Activated T-cell treated with anti-CD3 and anti-CD28 coated beads, Interleukin-2, amount 50 U/mL, for 72 hours (primary cell): Measurements from ENCODE around the gene NPHP4. TPM values are rescaled to one million over a fixed set of nuclear protein-coding genes. Genes with fewer than 3 reads are reported as not detected.

Source experiments
- ATAC-seq, 2 donors: fragments of 150-1000 bp; cut with Tn5 transposase; replicated peaks in 1 of 2; 2 replicates each; pipeline ENCODE4 v1.10.0; 2021; ENCODE audit warnings: moderate library complexity in 2 of 2, mild to moderate bottlenecking in 1 of 2
- DNase-seq, 2 donors: peaks; one replicate each; pipeline ENCODE4 v3.0.0; 2021 to 2022; ENCODE audit warnings: mixed read lengths in 1 of 2
- H3K27ac Mint-ChIP-seq: one replicate; pipeline ENCODE4 v1.8.0; 2022; ENCODE audit warnings: mild to moderate bottlenecking, moderate library complexity, mixed read lengths
- H3K27me3 Mint-ChIP-seq: one replicate; pipeline ENCODE4 v1.8.0; 2022; ENCODE audit warnings: low read depth, mixed read lengths
- H3K36me3 Mint-ChIP-seq, 2 donors: one replicate each; pipeline ENCODE4 v1.8.0; 2022; ENCODE audit warnings: mixed read lengths in 2 of 2, mild to moderate bottlenecking in 1 of 2; ENCODE audit not compliant: insufficient read depth in 2 of 2
- H3K4me1 Mint-ChIP-seq: one replicate; pipeline ENCODE4 v1.8.0; 2022; ENCODE audit warnings: low read depth, mixed read lengths
- H3K4me3 Mint-ChIP-seq, 2 donors: one replicate each; pipeline ENCODE4 v1.8.0; 2022; ENCODE audit warnings: mild to moderate bottlenecking in 2 of 2, mixed read lengths in 2 of 2, moderate library complexity in 2 of 2
- H3K9me3 Mint-ChIP-seq, 2 donors: one replicate each; pipeline ENCODE4 v1.8.0; 2022; ENCODE audit warnings: mixed read lengths in 2 of 2
- total RNA-seq, 2 donors: library from RNA; stranded (reverse); gene quantifications; one replicate each; pipeline ENCODE4 v1.2.3, GENCODE V29; 2022

Gene NPHP4
- total RNA-seq, 2 donors from 2014 or later, result 12.3 to 14.5 TPM

- no peak overlapping the region for H3K27ac Mint-ChIP-seq
- DNase-seq (no peak), ATAC-seq (no peak)
- H3K4me3 Mint-ChIP-seq, result no peak overlapping the region
- peaks cover 0 to 2% of the 10 kb centered on the region in 2 donors for H3K36me3 Mint-ChIP-seq
- no peaks in the 10 kb centered on the region for H3K4me1 Mint-ChIP-seq
- no peaks in the 10 kb centered on the region for H3K9me3 Mint-ChIP-seq
- H3K27me3 Mint-ChIP-seq, result no peaks in the 10 kb centered on the region
Measured at GRCh38 chr1:5985250-5985649, 7.0 kb downstream of the NPHP4 start.

- no peaks in the 10 kb centered on the region for H3K9me3 Mint-ChIP-seq
- no peak overlapping the region for H3K4me3 Mint-ChIP-seq
- DNase-seq, result no peak
- H3K27ac Mint-ChIP-seq, result no peak overlapping the region
- ATAC-seq, result no peak
- no peaks in the 10 kb centered on the region for H3K27me3 Mint-ChIP-seq
- peaks cover 0 to 2% of the 10 kb centered on the region in 2 donors for H3K36me3 Mint-ChIP-seq
- H3K4me1 Mint-ChIP-seq, result no peaks in the 10 kb centered on the region
Measured at GRCh38 chr1:5983361-5984103, 8.7 kb downstream of the NPHP4 start.

- Mint-ChIP-seq H3K4me3 (no peak overlapping the region), H3K27me3 (no peaks in the 10 kb centered on the region), H3K27ac (no peak overlapping the region), H3K4me1 (no peaks in the 10 kb centered on the region), H3K9me3 (no peaks in the 10 kb centered on the region), H3K36me3 (peaks cover 0 to 2% of the 10 kb centered on the region in 2 donors)
- ATAC-seq, result no peak
- DNase-seq, result no peak
Measured at GRCh38 chr1:5982868-5983267, 9.4 kb downstream of the NPHP4 start.

GRCh38 chr1:5982276-5982675 is 9.9 kb downstream of the NPHP4 start:
- no peaks in the 10 kb centered on the region for H3K27me3 Mint-ChIP-seq
- H3K27ac Mint-ChIP-seq, result no peak overlapping the region
- DNase-seq (no peak), ATAC-seq (no peak)
- H3K4me3 Mint-ChIP-seq, result no peak overlapping the region
- no peaks in the 10 kb centered on the region for H3K9me3 Mint-ChIP-seq
- no peaks in the 10 kb centered on the region for H3K4me1 Mint-ChIP-seq
- peaks cover 0 to 6% of the 10 kb centered on the region in 2 donors for H3K36me3 Mint-ChIP-seq

- H3K36me3 Mint-ChIP-seq, result peaks cover 0 to 7% of the 10 kb centered on the region in 2 donors
- H3K4me3 Mint-ChIP-seq, result no peak overlapping the region
- H3K9me3 Mint-ChIP-seq, result no peaks in the 10 kb centered on the region
- no peak for DNase-seq
- no peak for ATAC-seq
- H3K4me1 Mint-ChIP-seq, result no peaks in the 10 kb centered on the region
- no peaks in the 10 kb centered on the region for H3K27me3 Mint-ChIP-seq
- no peak overlapping the region for H3K27ac Mint-ChIP-seq
Measured at GRCh38 chr1:5981009-5981380, 11.2 kb downstream of the NPHP4 start.

- no peak overlapping the region for H3K4me3 Mint-ChIP-seq
- no peaks in the 10 kb centered on the region for H3K27me3 Mint-ChIP-seq
- H3K9me3 Mint-ChIP-seq, result no peaks in the 10 kb centered on the region
- H3K27ac Mint-ChIP-seq, result no peak overlapping the region
- no peak for DNase-seq
- no peak for ATAC-seq
- H3K4me1 Mint-ChIP-seq, result no peaks in the 10 kb centered on the region
- peaks cover 0 to 7% of the 10 kb centered on the region in 2 donors for H3K36me3 Mint-ChIP-seq
Measured at GRCh38 chr1:5980314-5981008, 11.8 kb downstream of the NPHP4 start.

- ATAC-seq (no peak), DNase-seq (no peak)
- H3K27ac Mint-ChIP-seq, result no peak overlapping the region
- peaks cover 0 to 7% of the 10 kb centered on the region in 2 donors for H3K36me3 Mint-ChIP-seq
- H3K27me3 Mint-ChIP-seq, result no peaks in the 10 kb centered on the region
- H3K9me3 Mint-ChIP-seq, result no peaks in the 10 kb centered on the region
- no peaks in the 10 kb centered on the region for H3K4me1 Mint-ChIP-seq
- no peak overlapping the region for H3K4me3 Mint-ChIP-seq
Measured at GRCh38 chr1:5979536-5980313, 12.5 kb downstream of the NPHP4 start.

- H3K27ac Mint-ChIP-seq, result no peak overlapping the region
- peaks cover 0 to 5% of the 10 kb centered on the region in 2 donors for H3K36me3 Mint-ChIP-seq
- ATAC-seq, result no peak
- H3K27me3 Mint-ChIP-seq, result no peaks in the 10 kb centered on the region
- DNase-seq, result no peak
- H3K4me3 Mint-ChIP-seq, result no peak overlapping the region
- no peaks in the 10 kb centered on the region for H3K9me3 Mint-ChIP-seq
- H3K4me1 Mint-ChIP-seq, result no peaks in the 10 kb centered on the region
Measured at GRCh38 chr1:5978452-5978851, 13.8 kb downstream of the NPHP4 start.

GRCh38 chr1:5977494-5978444 is 14.5 kb downstream of the NPHP4 start:
- DNase-seq, result no peak
- Mint-ChIP-seq H3K9me3 (no peaks in the 10 kb centered on the region), H3K4me1 (no peaks in the 10 kb centered on the region), H3K36me3 (peaks cover 0 to 5% of the 10 kb centered on the region in 2 donors), H3K27ac (no peak overlapping the region), H3K4me3 (no peak overlapping the region), H3K27me3 (no peaks in the 10 kb centered on the region)
- no peak for ATAC-seq

- Mint-ChIP-seq H3K27ac (no peak overlapping the region), H3K36me3 (peaks cover 0 to 5% of the 10 kb centered on the region in 2 donors), H3K4me1 (no peaks in the 10 kb centered on the region), H3K27me3 (no peaks in the 10 kb centered on the region), H3K9me3 (no peaks in the 10 kb centered on the region), H3K4me3 (no peak overlapping the region)
- DNase-seq (no peak), ATAC-seq (no peak)
Measured at GRCh38 chr1:5976726-5977493, 15.3 kb downstream of the NPHP4 start.

- Mint-ChIP-seq H3K4me3 (no peak overlapping the region), H3K27me3 (no peaks in the 10 kb centered on the region), H3K27ac (no peak overlapping the region), H3K9me3 (no peaks in the 10 kb centered on the region), H3K36me3 (peaks cover 0 to 5% of the 10 kb centered on the region in 2 donors), H3K4me1 (no peaks in the 10 kb centered on the region)
- no peak for DNase-seq
- no peak for ATAC-seq
Measured at GRCh38 chr1:5976231-5976630, 16.0 kb downstream of the NPHP4 start.
